HUES6 (cell line): ENCODE results near the gene PPP6R3.

ENCODE experiments used
- H3K27ac ChIP-seq: 2 replicates; pipeline ENCODE4 v1.7.0; 2013; ENCODE audit warnings: low read depth, mild to moderate bottlenecking, low read length, inconsistent platforms
- H3K27me3 ChIP-seq: 2 replicates; pipeline ENCODE4 v1.6.1; 2013; ENCODE audit warnings: low read length; ENCODE audit not compliant: control insufficient read depth, insufficient read depth
- H3K36me3 ChIP-seq: 2 replicates; pipeline ENCODE4 v1.6.1; 2013; ENCODE audit warnings: low read length; ENCODE audit not compliant: control insufficient read depth, insufficient read depth
- H3K4me1 ChIP-seq: 2 replicates; pipeline ENCODE4 v1.6.1; 2013; ENCODE audit warnings: low read length; ENCODE audit not compliant: control insufficient read depth, insufficient read depth
- H3K4me3 ChIP-seq: 2 replicates; pipeline ENCODE4 v1.5.1; 2013; ENCODE audit warnings: low read depth, low read length
- H3K9ac ChIP-seq: one replicate; pipeline ENCODE4 v1.6.1; 2013; ENCODE audit warnings: mild to moderate bottlenecking, low read length
- H3K9me3 ChIP-seq: 2 replicates; pipeline ENCODE4 v1.6.1; 2013; ENCODE audit warnings: low read depth, low read length; ENCODE audit not compliant: control insufficient read depth, insufficient read depth

PPP6R3 gene

GRCh38 chr11:68543594-68543993 is 83.0 kb downstream of the PPP6R3 start:
- H3K36me3 ChIP-seq, result peaks cover 84% of the 10 kb centered on the region
- no peak overlapping the region for H3K27ac ChIP-seq
- no peaks in the 10 kb centered on the region for H3K9me3 ChIP-seq
- no peaks in the 10 kb centered on the region for H3K27me3 ChIP-seq
- H3K4me3 ChIP-seq, result no peak overlapping the region
- no peak overlapping the region for H3K9ac ChIP-seq
- H3K4me1 ChIP-seq, result peaks cover 57% of the 10 kb centered on the region

- Histone ChIP-seq H3K4me1 (peaks cover 51% of the 10 kb centered on the region), H3K36me3 (peaks cover 83% of the 10 kb centered on the region), H3K27me3 (no peaks in the 10 kb centered on the region), H3K4me3 (no peak overlapping the region), H3K9ac (no peak overlapping the region), H3K27ac (no peak overlapping the region), H3K9me3 (no peaks in the 10 kb centered on the region)
Observed at GRCh38 chr11:68545347-68545746, 84.8 kb downstream of the PPP6R3 start.

GRCh38 chr11:68545796-68546195 is 85.2 kb downstream of the PPP6R3 start:
- Histone ChIP-seq H3K27me3 (no peaks in the 10 kb centered on the region), H3K27ac (no peak overlapping the region), H3K4me3 (no peak overlapping the region), H3K36me3 (peaks cover 86% of the 10 kb centered on the region), H3K9ac (no peak overlapping the region), H3K9me3 (no peaks in the 10 kb centered on the region), H3K4me1 (peaks cover 48% of the 10 kb centered on the region)

GRCh38 chr11:68546555-68546954 is 86.0 kb downstream of the PPP6R3 start:
- H3K9me3 ChIP-seq, result no peaks in the 10 kb centered on the region
- peaks cover 41% of the 10 kb centered on the region for H3K4me1 ChIP-seq
- no peaks in the 10 kb centered on the region for H3K27me3 ChIP-seq
- H3K4me3 ChIP-seq, result no peak overlapping the region
- peaks cover 86% of the 10 kb centered on the region for H3K36me3 ChIP-seq
- H3K27ac ChIP-seq, result no peak overlapping the region
- no peak overlapping the region for H3K9ac ChIP-seq

- H3K4me1 ChIP-seq, result peaks cover 19% of the 10 kb centered on the region; the same call in 1 of the 2 replicates
- H3K9me3 ChIP-seq, result no peaks in the 10 kb centered on the region
- H3K9ac ChIP-seq, result no peak overlapping the region
- no peak overlapping the region for H3K4me3 ChIP-seq
- H3K27me3 ChIP-seq, result no peaks in the 10 kb centered on the region
- H3K27ac ChIP-seq, result no peak overlapping the region
- peaks cover 84% of the 10 kb centered on the region for H3K36me3 ChIP-seq
Observed at GRCh38 chr11:68549789-68550484, 89.4 kb downstream of the PPP6R3 start.

- Histone ChIP-seq H3K4me3 (no peak overlapping the region), H3K9ac (no peak overlapping the region), H3K4me1 (peaks cover 19% of the 10 kb centered on the region; the same call in 1 of the 2 replicates), H3K27me3 (no peaks in the 10 kb centered on the region), H3K9me3 (no peaks in the 10 kb centered on the region), H3K36me3 (peaks cover 80% of the 10 kb centered on the region), H3K27ac (no peak overlapping the region)
Observed at GRCh38 chr11:68550485-68550817, 89.9 kb downstream of the PPP6R3 start.

- Histone ChIP-seq H3K36me3 (peaks cover 77% of the 10 kb centered on the region), H3K9ac (no peak overlapping the region), H3K27me3 (no peaks in the 10 kb centered on the region), H3K4me3 (no peak overlapping the region), H3K9me3 (no peaks in the 10 kb centered on the region), H3K4me1 (peaks cover 15% of the 10 kb centered on the region; the same call in 1 of the 2 replicates), H3K27ac (no peak overlapping the region)
Observed at GRCh38 chr11:68551223-68551622, 90.7 kb downstream of the PPP6R3 start.

- Histone ChIP-seq H3K9me3 (no peaks in the 10 kb centered on the region), H3K27ac (no peak overlapping the region), H3K9ac (no peak overlapping the region), H3K27me3 (no peaks in the 10 kb centered on the region), H3K4me3 (no peak overlapping the region), H3K4me1 (peaks cover 9% of the 10 kb centered on the region; the same call in 1 of the 2 replicates), H3K36me3 (peaks cover 77% of the 10 kb centered on the region)
Observed at GRCh38 chr11:68551777-68552176, 91.2 kb downstream of the PPP6R3 start.

- no peaks in the 10 kb centered on the region for H3K27me3 ChIP-seq
- peaks cover 77% of the 10 kb centered on the region for H3K36me3 ChIP-seq
- H3K27ac ChIP-seq, result no peak overlapping the region
- no peak overlapping the region for H3K4me3 ChIP-seq
- peaks cover 9% of the 10 kb centered on the region; the same call in 1 of the 2 replicates for H3K4me1 ChIP-seq
- no peak overlapping the region for H3K9ac ChIP-seq
- H3K9me3 ChIP-seq, result no peaks in the 10 kb centered on the region
Observed at GRCh38 chr11:68552542-68552941, 92.0 kb downstream of the PPP6R3 start.

GRCh38 chr11:68560216-68560615 is 99.7 kb downstream of the PPP6R3 start:
- Histone ChIP-seq H3K27ac (no peak overlapping the region), H3K9ac (no peak overlapping the region), H3K4me1 (no peaks in the 10 kb centered on the region), H3K4me3 (no peak overlapping the region), H3K36me3 (peaks cover 79% of the 10 kb centered on the region), H3K27me3 (no peaks in the 10 kb centered on the region), H3K9me3 (no peaks in the 10 kb centered on the region)

- Histone ChIP-seq H3K27ac (no peak overlapping the region), H3K27me3 (no peaks in the 10 kb centered on the region), H3K9me3 (no peaks in the 10 kb centered on the region), H3K4me1 (no peaks in the 10 kb centered on the region), H3K4me3 (no peak overlapping the region), H3K36me3 (peaks cover 90% of the 10 kb centered on the region), H3K9ac (no peak overlapping the region)
Observed at GRCh38 chr11:68563454-68563853, 102.9 kb downstream of the PPP6R3 start.
